GM23338 (cell line): ENCODE data around the gene MAPRE3. TPM values are rescaled to one million over a fixed set of nuclear protein-coding genes. Genes with fewer than 3 reads are reported as not detected.

ENCODE experiments used
- ATAC-seq: fragments of 200-7000 bp; cut with Tn5 transposase; 3 replicates; pipeline ENCODE4 v1.9.1; 2020
- DNase-seq: peaks from one replicate; pipeline ENCODE4 v3.0.0-alpha.2; 2015; ENCODE audit warnings: low spot score
- H2AFZ ChIP-seq: fragments of 200-600 bp; sonication (generic); 2 replicates; pipeline ENCODE4 v1.8.0; 2016; ENCODE audit warnings: antibody characterized with exemption, mild to moderate bottlenecking, moderate library complexity
- H3F3A ChIP-seq: fragments of 200-600 bp; sonication (generic); replicated peaks from 2 replicates; pipeline ENCODE4 v1.8.0; 2017; ENCODE audit warnings: antibody characterized with exemption, mixed run types, low read depth
- H3K27ac ChIP-seq: fragments of 200-600 bp; sonication (generic); 2 replicates; pipeline ENCODE4 v1.6.1; 2016; ENCODE audit warnings: low read depth
- H3K27me3 ChIP-seq: fragments of 200-600 bp; sonication (generic); 2 replicates; pipeline ENCODE4 v1.8.0; 2016; ENCODE audit warnings: mild to moderate bottlenecking, mixed run types, moderate library complexity; ENCODE audit not compliant: insufficient read depth
- H3K36me3 ChIP-seq: fragments of 200-600 bp; sonication (generic); 2 replicates; pipeline ENCODE4 v1.8.0; 2016; ENCODE audit warnings: mild to moderate bottlenecking; ENCODE audit not compliant: insufficient read depth
- H3K4me1 ChIP-seq: fragments of 200-600 bp; sonication (generic); 2 replicates; pipeline ENCODE4 v1.8.0; 2016; ENCODE audit warnings: mild to moderate bottlenecking, moderate library complexity; ENCODE audit not compliant: insufficient read depth
- H3K4me2 ChIP-seq: fragments of 200-600 bp; sonication (generic); 2 replicates; pipeline ENCODE4 v1.7.1; 2017; ENCODE audit warnings: mixed run types
- H3K4me3 ChIP-seq: fragments of 200-600 bp; sonication (generic); 2 replicates; pipeline ENCODE4 v1.6.1; 2016; ENCODE audit warnings: mixed run types
- H3K79me2 ChIP-seq: fragments of 200-600 bp; sonication (generic); replicated peaks from 2 replicates; pipeline ENCODE4 v1.8.0; 2017; ENCODE audit warnings: mild to moderate bottlenecking; ENCODE audit not compliant: insufficient read depth
- H3K9me2 ChIP-seq: fragments of 200-600 bp; sonication (generic); 2 replicates; pipeline ENCODE4 v1.8.0; 2017; ENCODE audit not compliant: insufficient read depth
- H4K20me1 ChIP-seq: fragments of 200-600 bp; sonication (generic); replicated peaks from 2 replicates; pipeline ENCODE4 v1.8.0; 2017; ENCODE audit warnings: mild to moderate bottlenecking; ENCODE audit not compliant: insufficient read depth
- H3K27ac Mint-ChIP-seq: 2 replicates; pipeline ENCODE4 v1.8.0; 2020; ENCODE audit warnings: inconsistent platforms, mild to moderate bottlenecking, moderate library complexity, mixed read lengths
- H3K27me3 Mint-ChIP-seq: 3 replicates; pipeline ENCODE4 v1.8.0; 2022; ENCODE audit warnings: low read depth, mild to moderate bottlenecking, moderate library complexity, mixed read lengths, inconsistent platforms; ENCODE audit not compliant: insufficient read depth, poor library complexity
- H3K36me3 Mint-ChIP-seq: 3 replicates; pipeline ENCODE4 v1.8.0; 2021; ENCODE audit warnings: low read depth, mild to moderate bottlenecking, inconsistent platforms, moderate library complexity, mixed read lengths
- H3K4me1 Mint-ChIP-seq: 3 replicates; pipeline ENCODE4 v1.8.0; 2020; ENCODE audit warnings: mild to moderate bottlenecking, inconsistent platforms, mixed read lengths
- H3K4me3 Mint-ChIP-seq: 3 replicates; pipeline ENCODE4 v1.8.0; 2021; ENCODE audit warnings: moderate library complexity, mild to moderate bottlenecking, inconsistent platforms, mixed read lengths
- H3K9me3 Mint-ChIP-seq: 3 replicates; pipeline ENCODE4 v1.8.0; 2020; ENCODE audit warnings: moderate library complexity, mild to moderate bottlenecking, inconsistent platforms, mixed read lengths
- CTCF ChIP-seq, 2 experiments: fragments of 200-600 bp in 1 of 2; sonication (generic) in 1 of 2; conservative IDR thresholded peaks; 2 replicates each; pipeline versions ENCODE4 v1.5.1 to v1.6.1; 2016 to 2017; ENCODE audit warnings: antibody characterized with exemption in 2 of 2, low read depth in 2 of 2, mild to moderate bottlenecking in 2 of 2, moderate library complexity in 1 of 2
- EZH2phosphoT487 ChIP-seq: fragments of 200-600 bp; sonication (generic); IDR thresholded peaks from one replicate; pipeline ENCODE4 v1.8.1; 2018; ENCODE audit warnings: antibody characterized with exemption; ENCODE audit not compliant: unreplicated experiment
- JUNB ChIP-seq: IDR thresholded peaks from one replicate; pipeline ENCODE4 v1.6.1; 2016; ENCODE audit warnings: antibody characterized with exemption; ENCODE audit not compliant: unreplicated experiment
- POLR2AphosphoS5 ChIP-seq: IDR thresholded peaks from 2 replicates; pipeline ENCODE4 v1.6.1; 2016; ENCODE audit warnings: antibody characterized with exemption, low read depth
- ZNF114 ChIP-seq: fragments of 250-450 bp; sonication (Bioruptor Pico); IDR thresholded peaks from 2 replicates; pipeline ENCODE4 v1.5.0; 2020; ENCODE audit warnings: mild to moderate bottlenecking, moderate library complexity
- ZNF331 ChIP-seq: fragments of 250-450 bp; sonication (Bioruptor Pico); IDR thresholded peaks from 2 replicates; pipeline ENCODE4 v1.5.0; 2020; ENCODE audit warnings: low read depth, mild to moderate bottlenecking, moderate library complexity
- ZNF462 ChIP-seq: fragments of 250-450 bp; sonication (Bioruptor Pico); IDR thresholded peaks from 2 replicates; pipeline ENCODE4 v1.5.0; 2020; ENCODE audit warnings: mild to moderate bottlenecking, moderate library complexity
- polyA plus RNA-seq: library from polyadenylated mRNA; unstranded; fragments of >200 nt; fragmentation: Nextera tagmentation; extraction: Ambion mirVana; gene quantifications from 2 replicates; pipeline ENCODE4 v1.2.1, GENCODE V29; 2016
- total RNA-seq: library from RNA; depleted of rRNA; stranded (reverse); fragments of >200 nt; shearing (Covaris generic); gene quantifications from 2 replicates; pipeline ENCODE4 v1.2.3, GENCODE V29; 2014

The MAPRE3 gene
- total and polyA plus RNA-seq, 2 experiments from 2014 or later, result 3.3 to 4.5 TPM

GRCh38 chr2:27051902-27052645 is 81.6 kb downstream of the MAPRE3 start (continued):
- TF ChIP-seq POLR2AphosphoS5 (no peak), JUNB (no peak), ZNF114 (CRISPR knock-in tag) (no peak), ZNF462 (no peak), ZNF331 (CRISPR knock-in tag) (no peak)

GRCh38 chr2:27053321-27053720 is 82.9 kb downstream of the MAPRE3 start:
- ATAC-seq (no peak), DNase-seq (no peak)
- Histone ChIP-seq H3K36me3 (peaks cover 15% of the 10 kb centered on the region), H3K27me3 (no peaks in the 10 kb centered on the region), H3K9me2 (no peaks in the 10 kb centered on the region), H3K79me2 (no peaks in the 10 kb centered on the region), H3F3A (peaks cover 14% of the 10 kb centered on the region), H2AFZ (no peak overlapping the region), H4K20me1 (no peaks in the 10 kb centered on the region), H3K27ac (no peak overlapping the region), H3K4me2 (no peak overlapping the region), H3K4me3 (no peak overlapping the region), H3K4me1 (peaks cover 6% of the 10 kb centered on the region; the same call in 1 of the 2 replicates)
- Mint-ChIP-seq H3K27ac (no peak overlapping the region), H3K4me3 (peak overlapping the region; percentile 95), H3K9me3 (peaks cover 12% of the 10 kb centered on the region), H3K27me3 (peaks cover 21% of the 10 kb centered on the region), H3K36me3 (peaks cover 49% of the 10 kb centered on the region), H3K4me1 (peaks cover 9% of the 10 kb centered on the region; the same call in 2 of the 3 replicates)
- TF ChIP-seq EZH2phosphoT487 (no peak), ZNF462 (no peak), CTCF (conservative IDR thresholded peaks at IDR 0.05; ENCODE audit: low read depth in 2 of 2) (no peak), ZNF114 (CRISPR knock-in tag) (no peak)
